ENCODE data around the gene MYL5.

DNA sequence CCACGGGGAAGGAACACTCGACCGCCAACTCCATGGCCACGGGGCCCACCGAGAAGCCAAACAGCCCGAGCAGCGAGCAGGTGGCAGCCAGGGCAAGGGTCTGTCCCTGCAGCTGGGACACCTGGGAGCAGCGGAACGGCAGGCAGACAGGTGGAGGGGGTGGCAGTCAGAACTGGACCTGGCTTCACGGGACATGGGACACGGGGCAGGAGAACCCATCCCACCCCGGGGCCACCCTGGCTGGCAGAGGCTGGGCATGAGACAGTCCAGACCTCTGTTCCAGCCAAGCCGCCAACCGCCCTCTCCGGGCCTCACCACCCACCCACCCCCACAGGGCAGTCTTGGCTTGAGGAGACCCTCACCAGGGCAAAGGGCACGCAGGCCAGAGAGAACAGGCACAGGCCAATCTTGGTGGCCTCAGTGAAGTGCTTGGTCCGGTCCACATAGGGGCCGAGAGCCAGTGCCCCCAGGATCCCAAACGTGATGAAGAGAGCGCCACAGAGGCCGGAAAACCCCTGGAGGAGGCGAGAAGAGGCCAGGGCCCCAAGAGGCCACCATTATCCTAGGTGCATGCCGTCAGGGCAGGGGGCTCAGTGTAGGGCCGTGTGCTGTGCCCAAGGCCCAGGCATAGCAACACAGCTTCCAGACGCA lies 9.0 kb downstream of the MYL5 start:
- TF ChIP-seq, protein P1, sequence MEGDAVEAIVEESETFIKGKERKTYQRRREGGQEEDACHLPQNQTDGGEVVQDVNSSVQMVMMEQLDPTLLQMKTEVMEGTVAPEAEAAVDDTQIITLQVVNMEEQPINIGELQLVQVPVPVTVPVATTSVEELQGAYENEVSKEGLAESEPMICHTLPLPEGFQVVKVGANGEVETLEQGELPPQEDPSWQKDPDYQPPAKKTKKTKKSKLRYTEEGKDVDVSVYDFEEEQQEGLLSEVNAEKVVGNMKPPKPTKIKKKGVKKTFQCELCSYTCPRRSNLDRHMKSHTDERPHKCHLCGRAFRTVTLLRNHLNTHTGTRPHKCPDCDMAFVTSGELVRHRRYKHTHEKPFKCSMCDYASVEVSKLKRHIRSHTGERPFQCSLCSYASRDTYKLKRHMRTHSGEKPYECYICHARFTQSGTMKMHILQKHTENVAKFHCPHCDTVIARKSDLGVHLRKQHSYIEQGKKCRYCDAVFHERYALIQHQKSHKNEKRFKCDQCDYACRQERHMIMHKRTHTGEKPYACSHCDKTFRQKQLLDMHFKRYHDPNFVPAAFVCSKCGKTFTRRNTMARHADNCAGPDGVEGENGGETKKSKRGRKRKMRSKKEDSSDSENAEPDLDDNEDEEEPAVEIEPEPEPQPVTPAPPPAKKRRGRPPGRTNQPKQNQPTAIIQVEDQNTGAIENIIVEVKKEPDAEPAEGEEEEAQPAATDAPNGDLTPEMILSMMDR (IDR thresholded peaks at IDR 0.05), result no peak
- no peak for TF ChIP-seq POLR2A (IDR thresholded peaks at IDR 0.05)
